A549 (cell line): Measurements from ENCODE around the gene COG6. TPM values are rescaled to one million over a fixed set of nuclear protein-coding genes. Genes with fewer than 3 reads are reported as not detected.

ENCODE experiments used
- ATAC-seq, 2 experiments: fragments of 200-7000 bp in 1 of 2; fragments of >200 bp in 1 of 2; cut with Nextera tagmentation in 1 of 2; cut with Tn5 transposase in 1 of 2; 3 replicates each; pipeline versions ENCODE4 v1.8.0 to v1.9.1; 2018 to 2020; ENCODE audit warnings: mild to moderate bottlenecking in 1 of 2, moderate library complexity in 1 of 2
- CTCF ChIA-PET: fragments of 300-600 bp; sonication (Branson Sonifier 250); formaldehyde crosslinking; extraction: SDS; loops from one replicate; lab custom pipeline; 2021; ENCODE audit warnings: antibody characterized with exemption, inconsistent platforms; lab: Yijun Ruan, JAX
- POLR2A ChIA-PET: fragments of 350-600 bp; formaldehyde crosslinking; extraction: SDS; loops from one replicate; lab custom pipeline; 2021; ENCODE audit warnings: antibody characterized with exemption, inconsistent platforms; lab: Yijun Ruan, JAX
- DNase-seq, 2 experiments: peaks; one replicate each; pipeline versions ENCODE4 v3.0.0 to v3.0.0-alpha.2; 2011 to 2016; ENCODE audit warnings: low read depth in 1 of 2, low spot score in 1 of 2
- FAIRE-seq: peaks from 2 replicates; lab custom pipeline; 2011; peaks lifted over from hg19 to GRCh38; lab: Jason Lieb, UNC
- H3K27ac ChIP-seq, 2 experiments: fragments of >200 bp; sonication (Bioruptor Twin); formaldehyde crosslinking; 3 replicates each; pipeline ENCODE4 v1.5.1; 2016 to 2017
- H3K4me1 ChIP-seq: fragments of >200 bp; sonication (Bioruptor Twin); formaldehyde crosslinking; 3 replicates; pipeline ENCODE4 v1.6.1; 2016
- H3K4me2 ChIP-seq: fragments of >200 bp; sonication (Bioruptor Twin); formaldehyde crosslinking; 3 replicates; pipeline ENCODE4 v1.6.1; 2016
- H3K4me3 ChIP-seq: fragments of >200 bp; sonication (Bioruptor Twin); formaldehyde crosslinking; 3 replicates; pipeline ENCODE4 v1.5.1; 2016
- H3K9me3 ChIP-seq: fragments of >200 bp; sonication (Bioruptor Twin); formaldehyde crosslinking; 3 replicates; pipeline ENCODE4 v1.6.1; 2016
- ATOH8 ChIP-seq: fragments of 250-450 bp; sonication (Bioruptor Pico); IDR thresholded peaks from 2 replicates; pipeline ENCODE4 v1.5.0; 2020; ENCODE audit warnings: low read depth, mild to moderate bottlenecking, moderate library complexity
- EHF ChIP-seq: fragments of 250-450 bp; sonication (Bioruptor Pico); IDR thresholded peaks from 2 replicates; pipeline ENCODE4 v1.5.0; 2020; ENCODE audit warnings: mild to moderate bottlenecking
- FOSB ChIP-seq: fragments of 250-450 bp; sonication (Bioruptor Pico); IDR thresholded peaks from 2 replicates; pipeline ENCODE4 v1.5.0; 2020; ENCODE audit warnings: mild to moderate bottlenecking, moderate library complexity
- FOXS1 ChIP-seq: fragments of 250-450 bp; sonication (Bioruptor Pico); IDR thresholded peaks from 2 replicates; pipeline ENCODE4 v1.5.0; 2020; ENCODE audit warnings: mild to moderate bottlenecking, moderate library complexity
- GATA3 ChIP-seq: IDR thresholded peaks from 2 replicates; pipeline ENCODE4 v1.6.1; 2012; ENCODE audit warnings: borderline replicate concordance
- HES2 ChIP-seq: fragments of >200 bp; sonication (Bioruptor Twin); formaldehyde crosslinking; IDR thresholded peaks from 2 replicates; pipeline ENCODE4 v1.6.1; 2016
- HEYL ChIP-seq: fragments of 250-450 bp; sonication (Bioruptor Pico); IDR thresholded peaks from 2 replicates; pipeline ENCODE4 v1.8.0; 2021; ENCODE audit warnings: mild to moderate bottlenecking, moderate library complexity
- HMGXB4 ChIP-seq: fragments of 250-450 bp; sonication (Bioruptor Pico); IDR thresholded peaks from 2 replicates; pipeline ENCODE4 v1.5.0; 2021; ENCODE audit warnings: mild to moderate bottlenecking, moderate library complexity, borderline replicate concordance
- HOXA7 ChIP-seq: fragments of 250-450 bp; sonication (Bioruptor Pico); IDR thresholded peaks from 2 replicates; pipeline ENCODE4 v1.5.0; 2020; ENCODE audit warnings: mild to moderate bottlenecking, moderate library complexity
- HOXB5 ChIP-seq: fragments of 250-450 bp; sonication (Bioruptor Pico); IDR thresholded peaks from 2 replicates; pipeline ENCODE4 v1.5.0; 2020; ENCODE audit warnings: mild to moderate bottlenecking, moderate library complexity
- JUNB ChIP-seq: fragments of >200 bp; sonication (Bioruptor Twin); formaldehyde crosslinking; IDR thresholded peaks from 2 replicates; pipeline ENCODE4 v1.6.1; 2016
- MYC ChIP-seq: IDR thresholded peaks from 2 replicates; pipeline ENCODE4 v1.6.1; 2012; ENCODE audit warnings: mild to moderate bottlenecking, inconsistent platforms, low read length, improper control_type of control experiment, borderline replicate concordance
- NFE2L2 ChIP-seq: fragments of 150-350 bp; conservative IDR thresholded peaks from 2 replicates; pipeline ENCODE4 v1.6.1; 2014; ENCODE audit warnings: low read length
- POLR2A ChIP-seq: IDR thresholded peaks from 2 replicates; pipeline ENCODE4 v1.6.1; 2012; ENCODE audit warnings: mild to moderate bottlenecking, low read length
- RAD21 ChIP-seq, 2 experiments: fragments of >200 bp in 1 of 2; sonication (Bioruptor Twin) in 1 of 2; formaldehyde crosslinking in 1 of 2; IDR thresholded peaks in 1 of 2; conservative IDR thresholded peaks in 1 of 2; 2 replicates in 1 of 2; 3 replicates in 1 of 2; pipeline ENCODE4 v1.6.1; 2012 to 2018; ENCODE audit warnings: inconsistent platforms in 1 of 2
- RCOR1 ChIP-seq: fragments of 150-350 bp; IDR thresholded peaks from 2 replicates; pipeline ENCODE4 v1.6.1; 2014; ENCODE audit warnings: antibody characterized with exemption, low read length, low read depth
- RFX5 ChIP-seq: fragments of 450-650 bp; IDR thresholded peaks from 2 replicates; pipeline ENCODE4 v1.7.1; 2014; ENCODE audit warnings: antibody characterized with exemption, mild to moderate bottlenecking, moderate library complexity
- RNF2 ChIP-seq: fragments of 200-600 bp; sonication (generic); IDR thresholded peaks from 2 replicates; pipeline ENCODE4 v1.6.1; 2016; ENCODE audit warnings: low read depth, mild to moderate bottlenecking, antibody characterized with exemption, moderate library complexity, borderline replicate concordance
- SMC3 ChIP-seq: fragments of >200 bp; sonication (Bioruptor Twin); formaldehyde crosslinking; IDR thresholded peaks from 3 replicates; pipeline ENCODE4 v1.6.1; 2018; ENCODE audit warnings: inconsistent platforms
- SREBF2 ChIP-seq: fragments of 450-650 bp; IDR thresholded peaks from 2 replicates; pipeline ENCODE4 v1.6.1; 2014; ENCODE audit warnings: mild to moderate bottlenecking, moderate library complexity
- ZC3H11A ChIP-seq: fragments of 450-650 bp; IDR thresholded peaks from 2 replicates; pipeline ENCODE4 v1.6.1; 2014; ENCODE audit warnings: antibody characterized with exemption, mild to moderate bottlenecking
- ZFP36 ChIP-seq: fragments of 450-650 bp; IDR thresholded peaks from 2 replicates; pipeline ENCODE4 v1.6.1; 2014; ENCODE audit warnings: borderline replicate concordance; ENCODE audit not compliant: partially characterized antibody
- WGBS: methylation state at CpG from one replicate; pipeline ENCODE4 v1.1.6; 2017; ENCODE audit errors: missing lambda C conversion rate; 5-methylcytosine and 5-hydroxymethylcytosine counted together
- polyA plus RNA-seq, 4 experiments: library from polyadenylated mRNA; depleted of rRNA in 3 of 4; stranded (reverse); fragments of >200 nt; fragmentation: RNase III in 1 of 4; extraction: RNeasy Plus Mini Kit Qiagen cat#74134 plus additional on column Dnase treatment in 1 of 4; gene quantifications; 2 replicates in 3 of 4; 3 replicates in 1 of 4; pipeline ENCODE4 v1.2.3, GENCODE V29; 2011 to 2017
- TF ChIP-seq, protein P1 (sequence below): fragments of 200-600 bp; sonication (generic); IDR thresholded peaks from 2 replicates; pipeline ENCODE4 v1.6.1; 2016; ENCODE audit warnings: antibody characterized with exemption, mild to moderate bottlenecking, moderate library complexity

The COG6 gene
- polyA plus RNA-seq, 2 of the 4 experiments (the other 2 are of a cell fraction), result 8.8 to 22.0 TPM

DNA sequence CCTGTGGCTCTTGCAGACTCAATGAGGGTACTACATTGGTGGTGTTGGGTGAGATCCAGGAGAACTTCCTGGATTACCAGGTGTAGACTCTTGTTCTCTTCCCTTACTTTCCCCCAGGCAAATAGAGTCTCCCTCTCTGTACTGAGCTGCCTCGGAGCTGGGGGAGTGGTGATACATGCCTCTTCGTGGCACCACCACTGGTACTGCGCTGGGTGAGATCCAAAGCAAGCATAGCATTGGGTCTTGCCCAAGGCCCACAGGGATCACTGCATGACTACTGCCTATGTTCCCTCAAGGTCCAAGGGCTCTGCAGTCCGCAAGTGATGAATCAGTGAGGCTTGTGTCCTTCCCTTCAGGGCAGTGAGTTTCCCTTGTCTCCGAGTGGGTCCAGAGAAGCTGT, 81.6 kb downstream of the COG6 start:
- no peak for FAIRE-seq

DNA sequence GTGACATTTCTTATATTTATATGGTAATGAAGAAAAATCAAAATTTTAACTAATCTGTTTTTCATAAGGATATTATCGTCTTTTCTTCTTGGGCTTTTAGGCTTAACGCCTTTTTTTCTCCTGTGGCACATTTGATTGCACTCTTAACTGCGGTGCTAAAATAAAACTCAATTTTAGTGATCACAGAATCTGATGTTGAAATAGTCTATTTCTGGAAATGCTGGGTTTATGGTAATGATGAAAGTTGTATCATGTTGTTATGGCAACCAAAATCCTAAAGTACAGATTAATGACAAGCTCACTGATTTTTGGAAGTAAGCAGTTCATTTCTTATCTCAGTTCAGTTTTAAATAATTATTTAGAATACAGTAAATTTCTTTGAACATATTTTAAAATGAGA, 85.3 kb downstream of the COG6 start:
- ChIA-PET POLR2A (no interaction called here), CTCF (no interaction called here)
- FAIRE-seq (no peak), ATAC-seq (no peak), DNase-seq (no peak)
- Histone ChIP-seq H3K4me2 (no peak overlapping the region), H3K27ac (no peak overlapping the region), H3K9me3 (no peaks in the 10 kb centered on the region), H3K4me3 (no peak overlapping the region), H3K4me1 (no peaks in the 10 kb centered on the region)
- 95% methylated on average over 3 of the region's 3 CpGs for WGBS
- TF ChIP-seq RFX5 (no peak), SMC3 (no peak), HMGXB4 (no peak), JUNB (no peak), HOXA7 (no peak), FOSB (CRISPR knock-in tag) (no peak), ZC3H11A (no peak)

More for the DNA sequence above, 81.6 kb downstream of the COG6 start:
- H3K9me3 ChIP-seq, result no peaks in the 10 kb centered on the region
- ATAC-seq (no peak), DNase-seq (no peak)
- ChIA-PET CTCF (no interaction called here), POLR2A (no interaction called here)
- no peak overlapping the region for H3K4me3 ChIP-seq
- TF ChIP-seq RNF2, result no peak
- TF ChIP-seq ATOH8 (CRISPR knock-in tag), result no peak
- no peak for TF ChIP-seq HEYL (CRISPR knock-in tag)
- no peak for TF ChIP-seq EHF (CRISPR knock-in tag)
- no peak for TF ChIP-seq JUNB
- no peak for TF ChIP-seq MYC
- TF ChIP-seq SREBF2, result no peak
- no peak for TF ChIP-seq HOXB5 (CRISPR knock-in tag)
- TF ChIP-seq GATA3, result no peak
- TF ChIP-seq POLR2A, result no peak
- TF ChIP-seq SMC3, result no peak
- TF ChIP-seq FOSB (CRISPR knock-in tag), result no peak
- no peak for TF ChIP-seq NFE2L2
- TF ChIP-seq, protein P1, sequence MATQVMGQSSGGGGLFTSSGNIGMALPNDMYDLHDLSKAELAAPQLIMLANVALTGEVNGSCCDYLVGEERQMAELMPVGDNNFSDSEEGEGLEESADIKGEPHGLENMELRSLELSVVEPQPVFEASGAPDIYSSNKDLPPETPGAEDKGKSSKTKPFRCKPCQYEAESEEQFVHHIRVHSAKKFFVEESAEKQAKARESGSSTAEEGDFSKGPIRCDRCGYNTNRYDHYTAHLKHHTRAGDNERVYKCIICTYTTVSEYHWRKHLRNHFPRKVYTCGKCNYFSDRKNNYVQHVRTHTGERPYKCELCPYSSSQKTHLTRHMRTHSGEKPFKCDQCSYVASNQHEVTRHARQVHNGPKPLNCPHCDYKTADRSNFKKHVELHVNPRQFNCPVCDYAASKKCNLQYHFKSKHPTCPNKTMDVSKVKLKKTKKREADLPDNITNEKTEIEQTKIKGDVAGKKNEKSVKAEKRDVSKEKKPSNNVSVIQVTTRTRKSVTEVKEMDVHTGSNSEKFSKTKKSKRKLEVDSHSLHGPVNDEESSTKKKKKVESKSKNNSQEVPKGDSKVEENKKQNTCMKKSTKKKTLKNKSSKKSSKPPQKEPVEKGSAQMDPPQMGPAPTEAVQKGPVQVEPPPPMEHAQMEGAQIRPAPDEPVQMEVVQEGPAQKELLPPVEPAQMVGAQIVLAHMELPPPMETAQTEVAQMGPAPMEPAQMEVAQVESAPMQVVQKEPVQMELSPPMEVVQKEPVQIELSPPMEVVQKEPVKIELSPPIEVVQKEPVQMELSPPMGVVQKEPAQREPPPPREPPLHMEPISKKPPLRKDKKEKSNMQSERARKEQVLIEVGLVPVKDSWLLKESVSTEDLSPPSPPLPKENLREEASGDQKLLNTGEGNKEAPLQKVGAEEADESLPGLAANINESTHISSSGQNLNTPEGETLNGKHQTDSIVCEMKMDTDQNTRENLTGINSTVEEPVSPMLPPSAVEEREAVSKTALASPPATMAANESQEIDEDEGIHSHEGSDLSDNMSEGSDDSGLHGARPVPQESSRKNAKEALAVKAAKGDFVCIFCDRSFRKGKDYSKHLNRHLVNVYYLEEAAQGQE, result no peak
- no peak for TF ChIP-seq HES2
- no peak for TF ChIP-seq RCOR1
- no peak for TF ChIP-seq RAD21 (conservative IDR thresholded peaks at IDR 0.05 in 1 of 2, IDR thresholded peaks at IDR 0.05 in 1 of 2)
- TF ChIP-seq ZFP36, result no peak
- no peak for TF ChIP-seq FOXS1 (CRISPR knock-in tag)
- no peak overlapping the region for H3K27ac ChIP-seq
- no peaks in the 10 kb centered on the region for H3K4me1 ChIP-seq
- 92% methylated on average over 4 of the region's 5 CpGs for WGBS
- H3K4me2 ChIP-seq, result no peak overlapping the region
